AG09309 (cell line): Measurements from ENCODE around the gene BEST4.

Experiments used
- DNase-seq: peaks from one replicate; pipeline ENCODE4 v3.0.0-alpha.2; 2010; ENCODE audit warnings: low read depth
- H3K4me3 ChIP-seq: 2 replicates; pipeline ENCODE4 v1.5.1; 2011; ENCODE audit warnings: mild to moderate bottlenecking, low read depth, low read length, moderate library complexity; ENCODE audit not compliant: control insufficient read depth
- CTCF ChIP-seq: IDR thresholded peaks from 2 replicates; pipeline ENCODE4 v1.5.1; 2011; ENCODE audit warnings: mild to moderate bottlenecking, low read depth, low read length, inconsistent platforms; ENCODE audit not compliant: insufficient read depth, control insufficient read depth; ENCODE audit errors: missing control alignments

The BEST4 gene

GRCh38 chr1:44808938-44809917, 21.3 kb upstream of the BEST4 start:
- peak; percentile 29 for TF ChIP-seq CTCF
- H3K4me3 ChIP-seq, result peak overlapping the region; percentile 42
- DNase-seq, result no peak

GRCh38 chr1:44808063-44808937, 20.3 kb upstream of the BEST4 start, which contains the start of gene BTBD19:
TSS of gene BTBD19 (plus strand) at chr1:44808523. CDS start at chr1:44808821, 298 bp downstream.
- DNase-seq, result no peak
- TF ChIP-seq CTCF, result no peak
- peak within 1 kb of the TSS; percentile 42 for H3K4me3 ChIP-seq

- peak overlapping the region; percentile 33; the same call in 1 of the 2 replicates for H3K4me3 ChIP-seq
- DNase-seq, result peak; percentile 99
- no peak for TF ChIP-seq CTCF
Observed at GRCh38 chr1:44807364-44808062, 19.5 kb upstream of the BEST4 start.

- H3K4me3 ChIP-seq, result peak within 1 kb of the TSS; percentile 33
- no peak for DNase-seq
- TF ChIP-seq CTCF, result no peak
Observed at GRCh38 chr1:44806704-44807363, 18.9 kb upstream of the BEST4 start, which contains the start of gene DYNLT4. TSS of gene DYNLT4 (minus strand) at chr1:44807351. CDS start at chr1:44806668, 683 bp downstream.

- no peak for TF ChIP-seq CTCF
- DNase-seq, result no peak
- H3K4me3 ChIP-seq, result no peak overlapping the region; the same call in 1 of the 2 replicates
Observed at GRCh38 chr1:44806025-44806703, 18.2 kb upstream of the BEST4 start.
